GM10266 (cell line): ENCODE measurements around the gene ELMOD3.

ENCODE experiments used
- DNase-seq: peaks from one replicate; pipeline ENCODE4 v3.0.0; 2012; ENCODE audit errors: extremely low spot score
- CTCF ChIP-seq: IDR thresholded peaks from 2 replicates; pipeline ENCODE4 v1.5.1; 2012; ENCODE audit warnings: mild to moderate bottlenecking, low read depth; ENCODE audit not compliant: control insufficient read depth, insufficient read depth; ENCODE audit errors: missing control alignments

The ELMOD3 gene

GRCh38 chr2:85400541-85401463 is 46.2 kb downstream of the ELMOD3 start:
- DNase-seq: no peak
- no peak for TF ChIP-seq CTCF

GRCh38 chr2:85401464-85401805 is 46.9 kb downstream of the ELMOD3 start:
- TF ChIP-seq CTCF: no peak
- no peak for DNase-seq

- no peak for TF ChIP-seq CTCF
Observed at GRCh38 chr2:85401844-85402243, 47.3 kb downstream of the ELMOD3 start.

GRCh38 chr2:85405201-85406059 is 50.9 kb downstream of the ELMOD3 start:
- no peak for TF ChIP-seq CTCF
- DNase-seq: peak; percentile 47

More at GRCh38 chr2:85401844-85402243, 47.3 kb downstream of the ELMOD3 start:
- DNase-seq: no peak

- peak; percentile 78 for DNase-seq
- TF ChIP-seq CTCF: no peak
Observed at GRCh38 chr2:85409845-85410583, 55.4 kb downstream of the ELMOD3 start, which contains the start of gene CAPG. Gene CAPG (minus strand): TSS chr2:85410366. CDS start chr2:85402145, 8,221 bp downstream.

GRCh38 chr2:85410584-85411404 is 56.2 kb downstream of the ELMOD3 start:
- no peak for TF ChIP-seq CTCF
- DNase-seq: no peak
